Measurements from ENCODE around the gene LONRF2. TPM values are rescaled to one million over a fixed set of nuclear protein-coding genes. Genes with fewer than 3 reads are reported as not detected.

Gene LONRF2
- total RNA-seq, 1 donor from 2014 or later, result 3.4 TPM

GRCh38 chr2:100301881-100302584 lies 20.3 kb downstream of the LONRF2 start:
- DNase-seq (ENCODE audit: low spot score), result no peak

- no peak for DNase-seq (ENCODE audit: low spot score)
Measured at GRCh38 chr2:100299548-100299947, 22.8 kb downstream of the LONRF2 start.

- DNase-seq (ENCODE audit: low spot score), result no peak
Measured at GRCh38 chr2:100297511-100297910, 24.8 kb downstream of the LONRF2 start.

- DNase-seq (ENCODE audit: low spot score), result no peak
Measured at GRCh38 chr2:100294162-100294497, 28.2 kb downstream of the LONRF2 start.

- DNase-seq (ENCODE audit: low spot score), result no peak
Measured at GRCh38 chr2:100293341-100294161, 28.8 kb downstream of the LONRF2 start.

- peak; percentile 96 for DNase-seq (ENCODE audit: low spot score)
Measured at GRCh38 chr2:100292022-100292580, 30.2 kb downstream of the LONRF2 start.

GRCh38 chr2:100291152-100291970 lies 30.9 kb downstream of the LONRF2 start:
- DNase-seq (ENCODE audit: low spot score), result peak; percentile 98

GRCh38 chr2:100290718-100291151 lies 31.6 kb downstream of the LONRF2 start:
- DNase-seq (ENCODE audit: low spot score), result no peak

GRCh38 chr2:100289020-100289419 lies 33.3 kb downstream of the LONRF2 start:
- DNase-seq (ENCODE audit: low spot score), result no peak

GRCh38 chr2:100286318-100286717 lies 36.0 kb downstream of the LONRF2 start:
- DNase-seq (ENCODE audit: low spot score), result no peak

- DNase-seq (ENCODE audit: low spot score), result no peak
Measured at GRCh38 chr2:100285691-100286090, 36.6 kb downstream of the LONRF2 start.

- no peak for DNase-seq (ENCODE audit: low spot score)
Measured at GRCh38 chr2:100285011-100285410, 37.3 kb downstream of the LONRF2 start.

- no peak for DNase-seq (ENCODE audit: low spot score)
Measured at GRCh38 chr2:100283724-100284501, 38.4 kb downstream of the LONRF2 start.

GRCh38 chr2:100281521-100282438 lies 40.5 kb downstream of the LONRF2 start:
- peak; percentile 38 for DNase-seq (ENCODE audit: low spot score)

- no peak for DNase-seq (ENCODE audit: low spot score)
Measured at GRCh38 chr2:100279586-100280534, 42.4 kb downstream of the LONRF2 start.

- DNase-seq (ENCODE audit: low spot score), result no peak
Measured at GRCh38 chr2:100278986-100279385, 43.3 kb downstream of the LONRF2 start.

- DNase-seq (ENCODE audit: low spot score), result no peak
Measured at GRCh38 chr2:100278501-100278900, 43.8 kb downstream of the LONRF2 start.

- DNase-seq (ENCODE audit: low spot score), result no peak
Measured at GRCh38 chr2:100277540-100278207, 44.6 kb downstream of the LONRF2 start.

Data from umbilical cord (tissue), 2 donors.